SH-SY5Y (cell line): ENCODE results near the gene STEAP1B.

Experiments
- GATA2 ChIP-seq: IDR thresholded peaks from 2 replicates; pipeline ENCODE4 v1.6.1; 2011; ENCODE audit warnings: mild to moderate bottlenecking, low read depth, low read length
- GATA3 ChIP-seq: IDR thresholded peaks from 2 replicates; pipeline ENCODE4 v1.6.1; 2011; ENCODE audit warnings: low read depth, mild to moderate bottlenecking, low read length, moderate library complexity

- TF ChIP-seq GATA2 (no peak), GATA3 (no peak)
Measured at GRCh38 chr7:22403344-22403743, 96.6 kb downstream of the STEAP1B start.
